HG03469 (cell line): Measurements from ENCODE around the gene OVOL3.

Experiments
- ATAC-seq: cut with Tn5 transposase; IDR thresholded peaks from one replicate; pipeline ENCODE4 v1.9.1; 2021; ENCODE audit warnings: mild to moderate bottlenecking, moderate library complexity, moderate number of reproducible peaks; ENCODE audit not compliant: unreplicated experiment

Gene OVOL3

DNA sequence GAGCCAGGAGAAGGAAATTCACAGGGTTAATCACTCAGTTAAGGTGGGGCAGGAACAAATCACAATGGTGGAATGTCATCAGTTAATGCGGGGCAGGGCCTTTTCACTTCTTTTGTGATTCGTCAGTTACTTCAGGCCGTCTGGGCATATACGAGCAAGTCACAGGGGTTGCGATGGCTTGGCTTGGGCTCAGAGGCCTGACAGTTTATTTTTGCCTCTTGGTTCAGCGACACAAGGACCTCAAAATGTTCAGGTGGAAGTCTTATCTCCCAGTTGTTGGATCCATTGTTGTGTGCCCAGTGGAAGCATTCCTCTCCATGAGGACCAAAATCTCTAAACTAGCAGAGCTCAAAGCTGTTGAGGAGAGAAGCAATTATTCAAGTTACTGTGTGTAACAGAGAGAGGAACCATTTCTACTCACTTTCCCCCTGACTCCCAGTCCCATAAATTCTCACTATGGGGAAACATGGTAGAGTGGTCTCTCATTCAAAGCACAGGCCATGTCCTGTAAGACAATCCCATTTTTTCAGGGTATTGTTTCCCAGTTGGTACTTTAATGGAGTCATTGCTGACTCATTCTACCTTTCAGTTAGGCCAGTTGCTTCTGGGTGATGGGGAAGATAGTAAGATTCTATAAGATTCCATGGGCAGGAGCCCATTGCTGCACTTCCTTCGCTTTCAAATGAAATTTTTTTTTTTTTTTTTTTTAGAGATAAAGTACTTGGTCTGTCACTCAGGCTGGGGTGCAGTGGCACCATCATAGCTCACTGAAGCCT, 50.1 kb downstream of the OVOL3 start:
- ATAC-seq: no peak
